Breast epithelium (tissue), 3 donors: ENCODE data around the gene AOPEP.

Experiments
- CTCF ChIP-seq, 3 donors: fragments of 450-650 bp; IDR thresholded peaks; one replicate each; pipeline ENCODE4 v1.5.1; 2016 to 2017; ENCODE audit warnings: antibody characterized with exemption in 3 of 3, mild to moderate bottlenecking in 3 of 3, moderate library complexity in 3 of 3
- POLR2A ChIP-seq: fragments of 450-650 bp; IDR thresholded peaks from one replicate; pipeline ENCODE4 v1.6.1; 2016; ENCODE audit warnings: antibody characterized with exemption, mild to moderate bottlenecking, moderate library complexity
- POLR2AphosphoS5 ChIP-seq, 3 donors: sonication (generic); formaldehyde crosslinking; IDR thresholded peaks; one replicate each; pipeline ENCODE4 v1.6.1; 2017; ENCODE audit warnings: antibody characterized with exemption in 3 of 3

- TF ChIP-seq CTCF (IDR thresholded peaks at IDR 0.05) (no peak), POLR2A (no peak), POLR2AphosphoS5 (IDR thresholded peaks at IDR 0.05) (no peak)
These were observed 321.1 kb downstream of the AOPEP start for GRCh38 chr9:95047452-95048224.
